H1 (cell line): ENCODE data around the gene SMNDC1.

Experiments used
- CTCF ChIP-seq, 3 experiments: IDR thresholded peaks; 1 replicate in 2 of 3; 2 replicates in 1 of 3; pipeline versions ENCODE4 v1.5.1 to v1.6.1; 2011; ENCODE audit warnings: low read length in 3 of 3, mild to moderate bottlenecking in 3 of 3, inconsistent platforms in 2 of 3, low read depth in 1 of 3, moderate library complexity in 1 of 3; ENCODE audit not compliant: insufficient read depth in 1 of 3; ENCODE audit errors: control extremely low read depth in 1 of 3
- JUND ChIP-seq: IDR thresholded peaks from 2 replicates; pipeline ENCODE4 v1.6.1; 2011; ENCODE audit warnings: mild to moderate bottlenecking, improper control_type of control experiment, low read length
- KDM1A ChIP-seq: fragments of 200-600, 300-600 bp; sonication (generic); IDR thresholded peaks from 2 replicates; pipeline ENCODE4 v1.7.1; 2016; ENCODE audit warnings: mild to moderate bottlenecking, low read length, borderline replicate concordance
- POLR2AphosphoS5 ChIP-seq: IDR thresholded peaks from 2 replicates; pipeline ENCODE4 v1.6.1; 2011; ENCODE audit warnings: low read depth, low read length
- RBBP5 ChIP-seq: IDR thresholded peaks from 2 replicates; pipeline ENCODE4 v1.7.1; 2012; ENCODE audit warnings: low read depth, mild to moderate bottlenecking, inconsistent platforms, low read length, moderate library complexity, borderline replicate concordance
- SIN3A ChIP-seq, 2 experiments: IDR thresholded peaks in 1 of 2; conservative IDR thresholded peaks in 1 of 2; 2 replicates each; pipeline ENCODE4 v1.6.1; 2011 to 2012; ENCODE audit warnings: low read length in 2 of 2, improper control_type of control experiment in 1 of 2, low read depth in 1 of 2, mild to moderate bottlenecking in 1 of 2
- TAF1 ChIP-seq: IDR thresholded peaks from 2 replicates; pipeline ENCODE4 v1.6.1; 2011; ENCODE audit warnings: mild to moderate bottlenecking, low read depth, low read length
- ZNF274 ChIP-seq: IDR thresholded peaks from 2 replicates; pipeline ENCODE4 v1.7.0; 2012; ENCODE audit warnings: low read length, borderline replicate concordance; ENCODE audit errors: extremely low read depth

DNA sequence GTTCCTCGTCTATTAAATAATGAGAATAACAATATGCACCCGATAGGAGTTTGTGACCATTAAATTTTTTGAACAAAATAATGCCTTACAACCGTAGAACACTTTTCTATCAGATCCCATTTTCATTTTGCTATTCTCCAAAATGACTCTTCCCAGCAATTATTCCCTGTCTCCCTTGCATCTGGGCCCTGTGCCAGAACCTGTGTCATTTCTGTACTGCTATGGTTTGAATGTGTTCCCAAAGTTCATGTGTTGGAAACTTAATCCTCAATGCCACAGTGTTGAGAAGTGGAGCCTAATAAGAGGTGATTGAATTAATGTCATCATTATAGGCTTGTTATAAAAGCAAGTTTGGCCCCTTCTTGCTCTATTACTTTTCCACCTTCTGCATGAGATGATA lies 33.2 kb upstream of the SMNDC1 start:
- TF ChIP-seq SIN3A (conservative IDR thresholded peaks at IDR 0.05 in 1 of 2, IDR thresholded peaks at IDR 0.05 in 1 of 2; ENCODE audit: low read depth in 1 of 2, low read length in 2 of 2) (no peak), ZNF274 (no peak), POLR2AphosphoS5 (no peak), RBBP5 (no peak), JUND (no peak), TAF1 (no peak), CTCF (IDR thresholded peaks at IDR 0.05; ENCODE audit: control extremely low read depth in 1 of 3, insufficient read depth in 1 of 3, low read depth in 1 of 3, low read length in 3 of 3) (no peak), KDM1A (no peak)
